MG63 (cell line): ENCODE results near the gene GORAB. TPM values are rescaled to one million over a fixed set of nuclear protein-coding genes. Genes with fewer than 3 reads are reported as not detected.

ENCODE experiments used
- DNase-seq: peaks from one replicate; pipeline ENCODE4 v3.0.0-alpha.2; 2020
- H3K27me3 ChIP-seq: fragments of 250-450 bp; sonication (Bioruptor Pico); 2 replicates; pipeline ENCODE4 v1.5.1; 2020; ENCODE audit warnings: mild to moderate bottlenecking, moderate library complexity
- H3K36me3 ChIP-seq: fragments of 250-450 bp; sonication (Bioruptor Pico); 2 replicates; pipeline ENCODE4 v1.5.1; 2020; ENCODE audit warnings: mild to moderate bottlenecking, moderate library complexity
- H3K4me3 ChIP-seq: fragments of 250-450 bp; sonication (Bioruptor Pico); 2 replicates; pipeline ENCODE4 v1.5.1; 2020; ENCODE audit warnings: mild to moderate bottlenecking, moderate library complexity
- H3K9me3 ChIP-seq: fragments of 250-450 bp; sonication (Bioruptor Pico); 2 replicates; pipeline ENCODE4 v1.5.1; 2020; ENCODE audit warnings: mild to moderate bottlenecking, moderate library complexity
- total RNA-seq: library from RNA; depleted of rRNA; stranded (reverse); fragments of >200 nt; shearing (Covaris generic); gene quantifications from 2 replicates; pipeline ENCODE4 v1.2.3, GENCODE V29; 2014; ENCODE audit warnings: low replicate concordance

GORAB gene
- total RNA-seq, 1 experiment from 2014 or later: 5.0 TPM

DNA sequence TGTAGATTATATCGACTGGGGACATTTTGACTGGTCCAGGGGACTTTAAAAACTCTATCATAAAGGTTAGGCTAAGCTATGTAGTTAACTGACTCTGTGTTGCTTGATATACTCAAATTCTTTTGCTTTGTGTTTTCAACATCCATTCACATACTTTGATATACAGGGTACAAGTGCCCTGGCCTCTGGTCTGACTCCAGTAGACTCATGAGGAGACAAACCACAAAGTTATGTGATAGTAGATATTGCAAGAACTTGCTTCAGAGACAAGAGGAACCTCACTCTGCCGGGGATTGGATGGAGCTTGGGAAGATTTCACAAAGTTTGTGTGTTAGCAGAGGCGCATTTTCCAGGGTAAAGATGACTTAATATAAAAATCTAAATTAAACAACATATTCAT is 1.3 kb downstream of the GORAB start:
- no peak for DNase-seq

GRCh38 chr1:170534626-170535147 is 2.7 kb downstream of the GORAB start:
- no peaks in the 10 kb centered on the region for H3K27me3 ChIP-seq
- no peak for DNase-seq
- no peaks in the 10 kb centered on the region for H3K9me3 ChIP-seq
- peaks cover 37% of the 10 kb centered on the region for H3K36me3 ChIP-seq
- H3K4me3 ChIP-seq: no peak overlapping the region

More for the DNA sequence above, 1.3 kb downstream of the GORAB start:
- Histone ChIP-seq H3K27me3 (no peaks in the 10 kb centered on the region), H3K9me3 (no peaks in the 10 kb centered on the region), H3K36me3 (peaks cover 26% of the 10 kb centered on the region), H3K4me3 (peak overlapping the region; percentile 66)

- no peak for DNase-seq
- H3K4me3 ChIP-seq: no peak overlapping the region
- no peaks in the 10 kb centered on the region for H3K9me3 ChIP-seq
- peaks cover 41% of the 10 kb centered on the region for H3K36me3 ChIP-seq
- H3K27me3 ChIP-seq: no peaks in the 10 kb centered on the region
Measured at GRCh38 chr1:170535418-170535817, 3.5 kb downstream of the GORAB start.

- Histone ChIP-seq H3K36me3 (peaks cover 50% of the 10 kb centered on the region), H3K9me3 (no peaks in the 10 kb centered on the region), H3K4me3 (no peak overlapping the region), H3K27me3 (no peaks in the 10 kb centered on the region)
- no peak for DNase-seq
Measured at GRCh38 chr1:170536924-170537551, 5.1 kb downstream of the GORAB start.

DNA sequence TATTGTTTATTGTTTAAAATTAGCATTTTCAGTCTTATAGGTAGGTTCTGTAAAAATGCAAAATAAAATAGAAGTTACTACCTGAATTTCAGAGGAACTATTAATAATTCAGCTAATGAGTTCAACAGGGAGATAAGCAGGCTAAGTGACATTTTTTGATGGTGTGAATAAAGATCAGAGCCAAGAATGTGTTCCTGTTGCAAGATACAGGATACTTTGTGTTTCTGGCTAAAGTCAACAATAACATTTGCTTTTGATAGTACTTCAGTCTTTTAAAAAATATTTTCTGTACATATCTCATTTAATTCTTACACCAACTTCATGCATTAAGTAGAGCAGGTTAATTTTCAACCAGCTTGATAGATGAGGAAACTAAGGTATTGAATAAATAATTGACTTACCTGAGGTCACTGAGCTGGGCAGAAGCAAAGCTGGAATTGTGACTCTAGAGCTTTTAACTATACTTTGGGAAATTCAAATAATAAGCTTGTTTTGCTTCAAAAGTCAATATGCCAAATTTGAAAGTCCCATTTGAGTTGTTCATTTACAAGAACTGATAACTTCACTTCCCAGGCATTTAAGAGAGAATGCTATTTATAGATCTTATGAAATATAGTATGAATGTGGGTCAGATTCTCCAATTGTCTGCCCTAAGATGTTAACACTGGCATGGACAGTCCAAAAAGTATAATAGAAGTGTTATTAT is 6.0 kb downstream of the GORAB start:
- Histone ChIP-seq H3K9me3 (no peaks in the 10 kb centered on the region), H3K36me3 (peaks cover 59% of the 10 kb centered on the region), H3K27me3 (no peaks in the 10 kb centered on the region), H3K4me3 (no peak overlapping the region)
- DNase-seq: no peak

- Histone ChIP-seq H3K9me3 (no peaks in the 10 kb centered on the region), H3K4me3 (no peak overlapping the region), H3K27me3 (no peaks in the 10 kb centered on the region), H3K36me3 (peaks cover 62% of the 10 kb centered on the region)
- DNase-seq: no peak
Measured at GRCh38 chr1:170538687-170539086, 6.7 kb downstream of the GORAB start.

DNA sequence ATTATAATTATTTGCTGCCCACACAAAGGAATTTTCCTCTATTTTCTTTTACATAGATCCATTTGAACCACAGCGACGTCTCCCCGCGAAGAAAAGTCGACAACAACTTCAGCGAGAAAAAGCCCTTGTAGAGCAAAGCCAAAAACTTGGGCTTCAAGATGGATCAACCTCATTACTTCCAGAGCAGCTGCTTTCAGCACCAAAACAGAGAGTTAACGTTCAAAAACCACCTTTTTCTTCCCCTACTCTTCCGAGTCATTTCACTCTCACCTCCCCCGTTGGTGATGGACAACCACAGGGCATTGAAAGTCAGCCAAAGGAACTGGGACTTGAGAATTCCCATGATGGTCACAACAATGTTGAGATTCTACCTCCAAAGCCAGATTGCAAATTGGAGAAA is 7.2 kb downstream of the GORAB start:
- no peaks in the 10 kb centered on the region for H3K27me3 ChIP-seq
- H3K36me3 ChIP-seq: peaks cover 58% of the 10 kb centered on the region
- no peak overlapping the region for H3K4me3 ChIP-seq
- DNase-seq: no peak
- no peaks in the 10 kb centered on the region for H3K9me3 ChIP-seq

DNA sequence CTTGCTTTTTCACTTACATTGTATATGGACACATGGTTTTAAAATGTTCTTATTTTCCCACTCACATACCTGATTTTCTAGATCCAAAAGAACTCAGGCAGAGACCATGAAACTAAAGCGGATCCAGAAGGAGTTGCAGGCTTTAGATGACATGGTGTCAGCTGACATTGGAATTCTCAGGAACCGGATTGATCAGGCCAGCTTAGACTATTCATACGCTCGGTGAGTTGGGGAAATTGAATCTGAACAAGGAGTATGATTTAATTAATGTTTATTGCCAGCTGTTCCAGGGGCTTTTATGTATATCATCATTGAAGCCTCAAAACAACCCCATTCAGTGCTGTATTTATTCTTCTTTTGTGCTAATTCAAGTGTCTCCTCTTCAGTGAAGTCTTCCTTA is 12.7 kb downstream of the GORAB start:
- no peaks in the 10 kb centered on the region for H3K27me3 ChIP-seq
- H3K9me3 ChIP-seq: no peaks in the 10 kb centered on the region
- H3K36me3 ChIP-seq: peaks cover 74% of the 10 kb centered on the region
- DNase-seq: no peak
- no peak overlapping the region for H3K4me3 ChIP-seq

- H3K4me3 ChIP-seq: no peak overlapping the region
- H3K27me3 ChIP-seq: no peaks in the 10 kb centered on the region
- no peak for DNase-seq
- H3K9me3 ChIP-seq: no peaks in the 10 kb centered on the region
- H3K36me3 ChIP-seq: peaks cover 75% of the 10 kb centered on the region
Measured at GRCh38 chr1:170545476-170545875, 13.5 kb downstream of the GORAB start.

DNA sequence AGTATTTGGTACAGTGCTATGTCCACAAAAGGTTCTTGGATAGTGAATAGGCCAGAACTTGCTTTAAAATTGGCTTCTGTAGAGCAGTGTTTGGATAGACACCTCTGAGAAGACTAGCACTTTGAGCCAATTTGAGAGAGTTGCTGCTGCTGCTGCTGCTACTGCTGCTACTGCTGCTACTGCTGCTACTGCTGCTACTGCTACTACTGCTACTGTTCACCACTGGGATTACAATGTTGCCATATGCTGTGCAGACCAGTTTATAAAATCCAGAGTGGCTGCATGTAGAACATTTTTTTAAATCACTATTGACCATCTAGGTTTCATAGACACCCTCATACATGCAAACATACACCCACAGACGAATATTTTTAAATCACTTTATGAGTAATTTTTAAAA is 15.3 kb downstream of the GORAB start:
- H3K27me3 ChIP-seq: no peaks in the 10 kb centered on the region
- no peak overlapping the region for H3K4me3 ChIP-seq
- no peak for DNase-seq
- peaks cover 75% of the 10 kb centered on the region for H3K36me3 ChIP-seq
- no peaks in the 10 kb centered on the region for H3K9me3 ChIP-seq

GRCh38 chr1:170548497-170548896 is 16.5 kb downstream of the GORAB start:
- H3K4me3 ChIP-seq: no peak overlapping the region
- no peaks in the 10 kb centered on the region for H3K9me3 ChIP-seq
- no peaks in the 10 kb centered on the region for H3K27me3 ChIP-seq
- no peak for DNase-seq
- peaks cover 70% of the 10 kb centered on the region for H3K36me3 ChIP-seq

DNA sequence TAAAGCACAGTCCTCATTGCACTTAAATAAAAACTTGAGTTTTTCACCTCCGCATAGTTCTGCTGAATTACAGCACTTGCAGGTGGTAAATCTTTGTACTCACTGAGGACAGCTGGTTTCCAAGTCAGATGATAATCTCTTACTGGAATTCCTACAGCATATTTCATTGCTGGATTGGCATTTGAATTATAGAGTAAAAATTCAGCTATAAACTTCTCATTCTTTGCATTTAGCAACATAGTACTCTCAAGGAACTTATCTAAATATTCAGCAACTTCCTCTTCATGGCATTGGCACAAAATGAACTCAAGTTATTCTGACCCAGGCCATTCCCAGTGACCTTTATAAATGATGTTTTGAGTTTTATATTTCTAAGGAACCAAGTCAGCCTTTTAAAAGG is 23.4 kb downstream of the GORAB start:
- peaks cover 25% of the 10 kb centered on the region for H3K36me3 ChIP-seq
- H3K9me3 ChIP-seq: no peaks in the 10 kb centered on the region; the same call in none of the 2 replicates
- no peak for DNase-seq
- H3K27me3 ChIP-seq: no peaks in the 10 kb centered on the region
- H3K4me3 ChIP-seq: no peak overlapping the region

GRCh38 chr1:170556917-170557316 is 25.0 kb downstream of the GORAB start:
- Histone ChIP-seq H3K9me3 (no peaks in the 10 kb centered on the region; the same call in none of the 2 replicates), H3K27me3 (no peaks in the 10 kb centered on the region), H3K36me3 (peaks cover 14% of the 10 kb centered on the region), H3K4me3 (no peak overlapping the region)
- DNase-seq: no peak

DNA sequence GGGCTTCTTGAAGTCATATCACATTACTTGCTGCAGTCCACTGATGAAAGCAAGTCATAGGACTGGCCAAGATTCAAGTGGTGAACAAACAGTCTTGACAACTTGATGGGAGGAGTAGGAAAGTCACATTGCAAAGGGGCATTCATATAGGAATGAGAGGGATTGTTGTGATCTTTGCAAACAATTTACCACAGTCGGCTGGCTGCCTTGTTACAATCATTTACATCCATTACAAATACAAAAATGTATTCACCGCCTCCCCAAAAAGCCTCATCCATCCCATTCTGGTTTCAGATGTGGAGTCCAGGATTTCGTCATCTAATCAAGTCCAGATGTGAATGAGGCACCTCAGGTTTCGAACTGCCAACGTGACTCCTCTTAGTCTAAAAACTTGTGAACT is 26.8 kb downstream of the GORAB start:
- no peak for DNase-seq
- no peaks in the 10 kb centered on the region for H3K27me3 ChIP-seq
- H3K36me3 ChIP-seq: peaks cover 5% of the 10 kb centered on the region; the same call in 1 of the 2 replicates
- no peaks in the 10 kb centered on the region; the same call in none of the 2 replicates for H3K9me3 ChIP-seq
- no peak overlapping the region for H3K4me3 ChIP-seq

DNA sequence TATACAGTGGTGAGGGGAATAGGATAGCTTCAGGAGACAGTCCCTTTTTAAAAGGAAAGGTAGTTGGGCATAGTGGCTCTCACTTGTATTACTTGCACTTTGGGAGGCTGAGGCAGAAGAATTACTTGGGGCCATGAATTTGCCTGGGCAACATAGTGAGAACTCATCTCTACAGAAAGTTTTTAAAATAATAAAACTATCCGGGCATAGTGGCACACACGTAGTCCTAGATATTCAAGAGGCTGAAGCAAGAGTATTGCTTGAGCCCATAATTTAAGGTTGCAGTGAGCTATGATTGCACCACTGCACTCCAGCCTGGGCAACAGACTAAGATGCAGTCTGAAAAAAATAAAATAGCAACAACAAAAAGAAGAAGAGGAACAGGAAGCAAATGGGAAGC is 27.2 kb downstream of the GORAB start:
- no peaks in the 10 kb centered on the region for H3K27me3 ChIP-seq

GRCh38 chr1:170560681-170561285 is 28.8 kb downstream of the GORAB start:
- no peak for DNase-seq
- H3K4me3 ChIP-seq: no peak overlapping the region
- H3K27me3 ChIP-seq: no peaks in the 10 kb centered on the region
- no peaks in the 10 kb centered on the region for H3K36me3 ChIP-seq
- no peaks in the 10 kb centered on the region; the same call in none of the 2 replicates for H3K9me3 ChIP-seq

More for the DNA sequence above, 27.2 kb downstream of the GORAB start:
- no peak for DNase-seq
- Histone ChIP-seq H3K36me3 (peaks cover 3% of the 10 kb centered on the region; the same call in 1 of the 2 replicates), H3K9me3 (no peaks in the 10 kb centered on the region; the same call in none of the 2 replicates), H3K4me3 (no peak overlapping the region)

- no peaks in the 10 kb centered on the region for H3K36me3 ChIP-seq
- peak; percentile 71 for DNase-seq
- H3K4me3 ChIP-seq: no peak overlapping the region
- no peaks in the 10 kb centered on the region for H3K27me3 ChIP-seq
- no peaks in the 10 kb centered on the region; the same call in none of the 2 replicates for H3K9me3 ChIP-seq
Measured at GRCh38 chr1:170562646-170563338, 30.8 kb downstream of the GORAB start.
